Mesenchymal stem cell (in vitro differentiated cells and primary cell): Measurements from ENCODE around the gene TRAPPC2.
A peak's percentile ranks its signal among the peaks of the same experiment; 100 is the strongest.

Source experiments
- DNase-seq: peaks from one replicate; pipeline ENCODE4 v3.0.0-alpha.2; 2013
- H2AFZ ChIP-seq: one replicate; pipeline ENCODE4 v1.6.1; 2013; ENCODE audit warnings: low read depth, mild to moderate bottlenecking, control low read depth, inconsistent platforms, low read length, moderate library complexity
- H2AK5ac ChIP-seq: 2 replicates; pipeline ENCODE4 v1.6.1; 2013; ENCODE audit warnings: low read length, moderate library complexity, mild to moderate bottlenecking, inconsistent platforms; ENCODE audit not compliant: severe bottlenecking
- H2BK120ac ChIP-seq: one replicate; pipeline ENCODE4 v1.6.1; 2013; ENCODE audit warnings: low read depth, mild to moderate bottlenecking, inconsistent platforms, low read length, moderate library complexity
- H2BK12ac ChIP-seq, 2 experiments: one replicate each; pipeline ENCODE4 v1.6.1; 2013; ENCODE audit warnings: inconsistent platforms in 2 of 2, low read length in 2 of 2, mild to moderate bottlenecking in 2 of 2, moderate library complexity in 2 of 2, control low read depth in 1 of 2
- H2BK15ac ChIP-seq: one replicate; pipeline ENCODE4 v1.6.1; 2013; ENCODE audit warnings: mild to moderate bottlenecking, low read depth, inconsistent platforms; ENCODE audit not compliant: poor library complexity, severe bottlenecking
- H2BK5ac ChIP-seq: 2 replicates; pipeline ENCODE4 v1.6.1; 2013; ENCODE audit warnings: low read depth, mild to moderate bottlenecking, low read length, control low read depth, inconsistent platforms; ENCODE audit not compliant: poor library complexity, severe bottlenecking
- H3K14ac ChIP-seq, 2 experiments: one replicate each; pipeline ENCODE4 v1.6.1; 2013; ENCODE audit warnings: inconsistent platforms in 2 of 2, low read length in 2 of 2, control low read depth in 1 of 2, mild to moderate bottlenecking in 1 of 2, moderate library complexity in 1 of 2
- H3K18ac ChIP-seq, 2 experiments: one replicate each; pipeline ENCODE4 v1.6.1; 2013; ENCODE audit warnings: inconsistent platforms in 2 of 2, low read length in 2 of 2, control low read depth in 1 of 2, low read depth in 1 of 2, mild to moderate bottlenecking in 1 of 2
- H3K23ac ChIP-seq, 2 experiments: one replicate each; pipeline ENCODE4 v1.6.1; 2013; ENCODE audit warnings: inconsistent platforms in 2 of 2, low read length in 2 of 2, mild to moderate bottlenecking in 2 of 2, moderate library complexity in 2 of 2, control low read depth in 1 of 2
- H3K27ac ChIP-seq: 2 replicates; pipeline ENCODE4 v1.5.1; 2013; ENCODE audit warnings: mild to moderate bottlenecking, moderate library complexity, low read length, control low read depth, inconsistent platforms; ENCODE audit not compliant: poor library complexity, severe bottlenecking
- H3K27me3 ChIP-seq, 2 experiments: 2 replicates each; pipeline versions ENCODE4 v1.6.1 to v1.7.0; 2013; ENCODE audit warnings: low read length in 2 of 2, mild to moderate bottlenecking in 2 of 2, moderate library complexity in 2 of 2, control low read depth in 1 of 2, inconsistent platforms in 1 of 2; ENCODE audit not compliant: control insufficient read depth in 1 of 2, insufficient read depth in 1 of 2
- H3K36me3 ChIP-seq, 2 experiments: 2 replicates each; pipeline versions ENCODE4 v1.6.1 to v1.7.0; 2013; ENCODE audit warnings: low read length in 2 of 2, control low read depth in 1 of 2, inconsistent platforms in 1 of 2, low read depth in 1 of 2, mild to moderate bottlenecking in 1 of 2; ENCODE audit not compliant: insufficient read depth in 2 of 2, control insufficient read depth in 1 of 2
- H3K4ac ChIP-seq, 2 experiments: one replicate each; pipeline ENCODE4 v1.6.1; 2013; ENCODE audit warnings: inconsistent platforms in 2 of 2, low read length in 2 of 2, mild to moderate bottlenecking in 2 of 2, moderate library complexity in 2 of 2, control low read depth in 1 of 2, low read depth in 1 of 2
- H3K4me1 ChIP-seq: 2 replicates; pipeline ENCODE4 v1.6.1; 2013; ENCODE audit warnings: low read depth, low read length, control low read depth; ENCODE audit not compliant: control insufficient read depth, insufficient read depth
- H3K4me2 ChIP-seq: 2 replicates; pipeline ENCODE4 v1.6.1; 2013; ENCODE audit warnings: low read length, mild to moderate bottlenecking, inconsistent platforms; ENCODE audit not compliant: poor library complexity, severe bottlenecking
- H3K4me3 ChIP-seq, 2 experiments: 2 replicates each; pipeline versions ENCODE4 v1.5.1 to v1.7.0; 2013; ENCODE audit warnings: low read length in 2 of 2, mild to moderate bottlenecking in 2 of 2, control low read depth in 1 of 2, low read depth in 1 of 2; ENCODE audit not compliant: insufficient read depth in 1 of 2
- H3K79me1 ChIP-seq: replicated peaks from 2 replicates; pipeline ENCODE4 v1.6.1; 2013; ENCODE audit warnings: mild to moderate bottlenecking, control low read depth, low read length, inconsistent platforms; ENCODE audit not compliant: poor library complexity, severe bottlenecking
- H3K9ac ChIP-seq: 2 replicates; pipeline ENCODE4 v1.7.0; 2013; ENCODE audit warnings: mild to moderate bottlenecking, low read length, moderate library complexity
- H3K9me3 ChIP-seq: 2 replicates; pipeline ENCODE4 v1.7.0; 2013; ENCODE audit warnings: mild to moderate bottlenecking, low read length; ENCODE audit not compliant: control insufficient read depth
- H4K8ac ChIP-seq: one replicate; pipeline ENCODE4 v1.6.1; 2013; ENCODE audit warnings: inconsistent platforms, mild to moderate bottlenecking, low read length, moderate library complexity
- H4K91ac ChIP-seq: one replicate; pipeline ENCODE4 v1.6.1; 2013; ENCODE audit warnings: mild to moderate bottlenecking, low read length, inconsistent platforms
- WGBS: methylation state at CpG from one replicate; pipeline ENCODE4 v1.1.7; 2013; ENCODE audit warnings: mixed read lengths; 5-methylcytosine and 5-hydroxymethylcytosine counted together

TRAPPC2 gene

GRCh38 chrX:13662355-13662791, 72.0 kb downstream of the TRAPPC2 start:
- H2BK5ac ChIP-seq: no peak overlapping the region
- peak overlapping the region in 1 of 2 experiments; percentile 73 for H3K4me3 ChIP-seq
- no peaks in the 10 kb centered on the region for H3K79me1 ChIP-seq
- H2BK120ac ChIP-seq: no peak overlapping the region
- H3K27ac ChIP-seq: no peak overlapping the region
- no peaks in the 10 kb centered on the region for H3K9me3 ChIP-seq
- peaks cover 0 to 7% of the 10 kb centered on the region in 2 experiments for H3K36me3 ChIP-seq
- peaks cover 0 to 3% of the 10 kb centered on the region in 2 experiments for H3K27me3 ChIP-seq
- H3K4me1 ChIP-seq: peaks cover 1% of the 10 kb centered on the region
- no peak overlapping the region for H3K4ac ChIP-seq
- H2AFZ ChIP-seq: no peak overlapping the region
- no peak overlapping the region for H2AK5ac ChIP-seq
- no peak overlapping the region for H3K23ac ChIP-seq
- 7% methylated on average over 5 of the region's 6 CpGs for WGBS
- peak; percentile 95 for DNase-seq
- H4K8ac ChIP-seq: no peak overlapping the region
- H3K14ac ChIP-seq: no peak overlapping the region
- H3K4me2 ChIP-seq: no peak overlapping the region
- no peak overlapping the region for H4K91ac ChIP-seq
- no peak overlapping the region for H2BK12ac ChIP-seq
- peak overlapping the region; percentile 88 for H3K9ac ChIP-seq
- H3K18ac ChIP-seq: no peak overlapping the region
- no peak overlapping the region for H2BK15ac ChIP-seq
